K562 (cell line): ENCODE data around the gene ZNF346. TPM values are rescaled to one million over a fixed set of nuclear protein-coding genes. Genes with fewer than 3 reads are reported as not detected.

ENCODE experiments used
- ATF3 ChIP-seq, 2 experiments: fragments of 450-650 bp in 1 of 2; sonication (generic) in 1 of 2; formaldehyde crosslinking in 1 of 2; IDR thresholded peaks in 1 of 2; conservative IDR thresholded peaks in 1 of 2; 2 replicates each; pipeline versions ENCODE4 v1.6.1 to v1.8.1; 2016 to 2023; ENCODE audit warnings: mild to moderate bottlenecking in 2 of 2, moderate library complexity in 2 of 2, inconsistent platforms in 1 of 2, missing genetic modification reagents in 1 of 2
- CEBPZ ChIP-seq: fragments of 150-350 bp; IDR thresholded peaks from 2 replicates; pipeline ENCODE4 v1.6.1; 2014; ENCODE audit warnings: low read depth, mild to moderate bottlenecking, low read length, borderline replicate concordance
- DACH1 ChIP-seq: fragments of 450-650 bp; IDR thresholded peaks from 2 replicates; pipeline ENCODE4 v1.6.1; 2018; ENCODE audit not compliant: partially characterized antibody
- GTF2B ChIP-seq: IDR thresholded peaks from 2 replicates; pipeline ENCODE4 v1.6.1; 2011; ENCODE audit not compliant: insufficient read length; ENCODE audit errors: extremely low read depth
- HINFP ChIP-seq: fragments of 450-650 bp; conservative IDR thresholded peaks from 2 replicates; pipeline ENCODE4 v1.6.1; 2016; ENCODE audit warnings: missing genetic modification characterization, low read depth, mild to moderate bottlenecking, control low read depth, missing compliant biosample characterization
- RBM25 ChIP-seq: fragments of 200-400 bp; formaldehyde crosslinking; IDR thresholded peaks from 2 replicates; pipeline ENCODE4 v1.6.1; 2018; ENCODE audit warnings: low read length, low read depth, moderate library complexity; ENCODE audit not compliant: severe bottlenecking
- USF1 ChIP-seq: sonication (generic); formaldehyde crosslinking; IDR thresholded peaks from 2 replicates; pipeline ENCODE4 v1.9.0; 2022; ENCODE audit warnings: mild to moderate bottlenecking, missing genetic modification reagents
- ZNF280B ChIP-seq: fragments of 250-450 bp; sonication (Bioruptor Pico); IDR thresholded peaks from 2 replicates; pipeline ENCODE4 v1.5.1; 2021; ENCODE audit warnings: mild to moderate bottlenecking
- ZNF639 ChIP-seq, 2 experiments: fragments of 200-800 bp in 1 of 2; sonication (Bioruptor generic) in 1 of 2; sonication (generic) in 1 of 2; formaldehyde crosslinking in 1 of 2; IDR thresholded peaks in 1 of 2; conservative IDR thresholded peaks in 1 of 2; 2 replicates each; pipeline versions ENCODE4 v1.5.0 to v1.6.1; 2016 to 2020; ENCODE audit warnings: missing compliant biosample characterization in 1 of 2, missing genetic modification characterization in 1 of 2, missing genetic modification reagents in 1 of 2
- polyA plus RNA-seq, 8 experiments: library from polyadenylated mRNA; depleted of rRNA in 4 of 8; stranded (reverse) in 5 of 8; unstranded in 3 of 8; fragments of >200 nt; fragmentation: Nextera tagmentation in 2 of 8; fragmentation: Illumina TruSeq in 1 of 8; extraction: Ambion mirVana in 2 of 8; extraction: Trizol in 1 of 8; gene quantifications; 2 replicates each; pipeline versions ENCODE4 v1.2.1 to v1.2.3, GENCODE V29; 2011 to 2014; ENCODE audit warnings: inconsistent platforms in 1 of 8, missing spikeins in 1 of 8
- total RNA-seq, 7 experiments: library from RNA; depleted of rRNA in 6 of 7; stranded (reverse); fragments of >200 nt in 6 of 7; fragmentation: Illumina TruSeq in 2 of 7; extraction: Trizol in 2 of 7; gene quantifications; 2 replicates each; pipeline versions ENCODE4 v1.2.1 to v1.2.3, GENCODE V29; 2011 to 2021; ENCODE audit warnings: low replicate concordance in 1 of 7

The ZNF346 gene
- total and polyA plus RNA-seq, 9 of the 15 experiments (the other 6 are each of a cell fraction or from before 2014, with no cell fraction given) = 5.0 to 25.1 (median 20.1) TPM

GRCh38 chr5:177086654-177087397 lies 64.3 kb downstream of the ZNF346 start, which contains the start of gene FGFR4 (continued):
- TF ChIP-seq ATF3 (IDR thresholded peaks at IDR 0.05) (no peak), ATF3 (CRISPR knock-in tag; conservative IDR thresholded peaks at IDR 0.05) (no peak), RBM25 (no peak), DACH1 (no peak), ZNF280B (CRISPR knock-in tag) (no peak), CEBPZ (no peak), ZNF639 (CRISPR knock-in tag; conservative IDR thresholded peaks at IDR 0.05 in 1 of 2, IDR thresholded peaks at IDR 0.05 in 1 of 2) (no peak), HINFP (tag) (no peak), USF1 (CRISPR knock-in tag) (no peak), GTF2B (no peak)
